Measurements from ENCODE around the gene PYGM.

GRCh38 chr11:64741375-64742086 is 18.2 kb downstream of the PYGM start:
- no peak for TF ChIP-seq SUZ12 (IDR thresholded peaks at IDR 0.05; ENCODE audit: extremely low read depth, insufficient read depth, insufficient read length)
- no peak for TF ChIP-seq ZNF274 (IDR thresholded peaks at IDR 0.05; ENCODE audit: low read depth, low read length)
- TF ChIP-seq YY1 (IDR thresholded peaks at IDR 0.05; ENCODE audit: insufficient read depth, insufficient read length), result no peak
